Mesodermal cell (in vitro differentiated cells): Measurements from ENCODE around the gene MYO15B.
A peak's percentile ranks its signal among the peaks of the same experiment; 100 is the strongest.

Source experiments
- H3K27ac ChIP-seq: 2 replicates; pipeline ENCODE4 v1.7.0; 2013; ENCODE audit warnings: mild to moderate bottlenecking, low read depth, low read length, moderate library complexity; ENCODE audit not compliant: severe bottlenecking
- H3K36me3 ChIP-seq: 2 replicates; pipeline ENCODE4 v1.7.1; 2013; ENCODE audit warnings: mild to moderate bottlenecking, low read length, moderate library complexity; ENCODE audit not compliant: control insufficient read depth, insufficient read depth
- H3K4me1 ChIP-seq: one replicate; pipeline ENCODE4 v1.7.1; 2013; ENCODE audit warnings: mild to moderate bottlenecking, low read length; ENCODE audit not compliant: insufficient read depth, control insufficient read depth, poor library complexity, severe bottlenecking
- H3K4me3 ChIP-seq: 2 replicates; pipeline ENCODE4 v1.7.0; 2013; ENCODE audit warnings: low read length, control low read depth, mild to moderate bottlenecking; ENCODE audit not compliant: insufficient read depth, poor library complexity, severe bottlenecking; ENCODE audit errors: extremely low read depth
- H3K9me3 ChIP-seq: 2 replicates; pipeline ENCODE4 v1.7.1; 2013; ENCODE audit warnings: mild to moderate bottlenecking, low read length, moderate library complexity; ENCODE audit not compliant: control insufficient read depth
- WGBS, 2 experiments: methylation state at CpG; one replicate each; pipeline ENCODE4 v1.1.5; 2013; ENCODE audit warnings: missing lambda C conversion rate in 2 of 2; ENCODE audit not compliant: insufficient coverage in 2 of 2; 5-methylcytosine and 5-hydroxymethylcytosine counted together

Gene MYO15B

GRCh38 chr17:75570772-75571171 lies 16.8 kb upstream of the MYO15B start:
- H3K36me3 ChIP-seq: peaks cover 7% of the 10 kb centered on the region
- H3K9me3 ChIP-seq: no peaks in the 10 kb centered on the region
- WGBS, 2 experiments: 91 to 94% methylated on average over 9 to 11 of the region's 11 CpGs
- H3K27ac ChIP-seq: peak overlapping the region; percentile 70
- H3K4me3 ChIP-seq: no peak overlapping the region
- H3K4me1 ChIP-seq: peaks cover 13% of the 10 kb centered on the region

DNA sequence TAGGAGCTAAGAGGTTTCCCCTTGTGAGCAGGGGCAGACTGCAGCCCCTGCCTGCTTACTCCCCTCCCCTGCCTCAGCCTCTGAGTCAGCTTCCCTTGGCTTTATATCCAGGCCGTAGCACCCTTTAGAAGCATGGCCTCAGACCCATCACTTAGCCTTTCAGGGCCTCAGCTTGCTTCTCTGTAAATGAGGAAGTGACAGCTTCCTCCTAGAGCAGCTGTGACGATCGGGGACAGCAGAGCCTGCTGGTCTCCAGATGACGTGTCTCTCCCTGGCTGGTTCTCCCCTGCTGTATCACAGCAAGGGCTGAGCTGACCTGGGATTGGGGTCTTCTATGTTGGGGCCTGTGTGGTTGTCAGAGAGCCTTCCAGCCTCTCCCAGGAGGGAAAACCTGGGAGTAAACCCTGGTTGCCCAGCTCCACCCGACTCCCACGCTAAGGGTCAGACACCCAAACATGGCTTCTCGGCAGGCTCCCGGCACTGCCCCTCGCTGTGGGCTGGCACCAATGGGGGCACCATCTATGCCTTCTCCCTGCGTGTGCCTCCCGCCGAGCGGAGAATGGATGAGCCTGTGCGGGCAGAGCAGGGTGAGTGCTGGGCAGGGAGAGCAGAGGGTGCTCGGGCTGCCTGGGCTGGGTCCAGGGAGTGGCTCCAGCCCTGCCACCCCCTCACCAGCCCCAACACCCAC lies 16.3 kb upstream of the MYO15B start:
- H3K36me3 ChIP-seq: peaks cover 5% of the 10 kb centered on the region
- peaks cover 13% of the 10 kb centered on the region for H3K4me1 ChIP-seq
- H3K9me3 ChIP-seq: no peaks in the 10 kb centered on the region
- H3K27ac ChIP-seq: peak overlapping the region; percentile 70
- WGBS, 2 experiments: 84 to 93% methylated on average over 9 to 13 of the region's 15 CpGs
- H3K4me3 ChIP-seq: no peak overlapping the region

DNA sequence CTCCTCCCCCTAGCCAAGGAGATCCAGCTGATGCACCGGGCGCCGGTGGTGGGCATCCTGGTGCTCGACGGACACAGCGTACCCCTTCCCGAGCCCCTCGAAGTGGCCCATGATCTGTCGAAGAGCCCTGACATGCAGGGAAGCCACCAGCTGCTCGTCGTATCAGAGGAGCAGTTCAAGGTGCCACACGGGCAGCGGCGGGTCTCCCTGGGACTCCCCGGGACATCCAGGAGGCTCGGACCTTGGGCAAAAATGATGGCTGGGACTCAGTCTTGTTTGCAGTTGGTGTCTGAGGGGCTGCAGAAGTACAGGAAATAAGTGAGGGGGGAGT lies 15.8 kb upstream of the MYO15B start:
- Histone ChIP-seq H3K4me1 (peaks cover 13% of the 10 kb centered on the region), H3K4me3 (no peak overlapping the region), H3K36me3 (peaks cover 3% of the 10 kb centered on the region), H3K9me3 (no peaks in the 10 kb centered on the region), H3K27ac (no peak overlapping the region)
- WGBS, 2 experiments: 89 to 95% methylated on average over 13 to 15 of the region's 16 CpGs

DNA sequence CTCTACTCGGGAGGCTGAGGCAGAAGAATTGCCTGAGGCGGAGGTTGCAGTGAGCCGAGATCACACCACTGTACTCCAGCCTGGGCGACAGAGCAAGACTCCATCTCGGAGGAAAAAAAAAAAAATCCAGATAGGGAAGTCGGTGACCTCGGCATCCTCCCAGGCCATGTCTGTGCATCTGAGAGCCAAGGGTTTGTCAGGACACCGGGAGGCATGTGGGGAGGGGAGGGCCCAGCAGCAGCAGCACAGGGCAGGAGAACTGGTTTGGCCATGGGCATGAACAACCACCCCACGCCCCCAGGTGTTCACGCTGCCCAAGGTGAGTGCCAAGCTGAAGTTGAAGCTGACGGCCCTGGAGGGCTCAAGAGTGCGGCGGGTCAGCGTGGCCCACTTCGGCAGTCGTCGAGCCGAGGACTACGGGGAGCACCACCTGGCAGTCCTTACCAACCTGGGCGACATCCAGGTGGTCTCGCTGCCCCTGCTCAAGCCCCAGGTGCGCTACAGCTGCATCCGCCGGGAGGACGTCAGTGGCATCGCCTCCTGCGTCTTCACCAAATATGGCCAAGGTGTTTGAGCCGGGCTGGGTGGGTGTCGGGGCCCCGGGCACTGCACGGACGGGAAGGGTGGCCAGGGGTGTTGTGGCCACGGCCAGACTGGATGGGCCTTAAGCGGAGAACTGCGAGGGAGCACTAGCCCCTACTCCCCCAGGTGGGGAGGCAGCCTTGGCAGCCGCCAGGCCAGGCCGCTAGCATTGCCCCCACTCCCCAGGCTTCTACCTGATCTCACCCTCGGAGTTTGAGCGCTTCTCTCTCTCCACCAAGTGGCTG lies 14.7 kb upstream of the MYO15B start:
- no peak overlapping the region for H3K27ac ChIP-seq
- WGBS, 2 experiments: 96 to 97% methylated on average over 30 to 38 of the region's 39 CpGs
- H3K9me3 ChIP-seq: no peaks in the 10 kb centered on the region
- H3K4me1 ChIP-seq: peaks cover 13% of the 10 kb centered on the region
- H3K4me3 ChIP-seq: no peak overlapping the region
- H3K36me3 ChIP-seq: peaks cover 3% of the 10 kb centered on the region

GRCh38 chr17:75573540-75573957 lies 14.1 kb upstream of the MYO15B start:
- H3K4me3 ChIP-seq: no peak overlapping the region
- peaks cover 13% of the 10 kb centered on the region for H3K4me1 ChIP-seq
- peaks cover 3% of the 10 kb centered on the region for H3K36me3 ChIP-seq
- no peak overlapping the region for H3K27ac ChIP-seq
- no peaks in the 10 kb centered on the region for H3K9me3 ChIP-seq
- 87 to 88% methylated on average over 11 to 16 of the region's 16 CpGs for WGBS, 2 experiments

- H3K27ac ChIP-seq: no peak overlapping the region
- whole genome bisulfite sequencing, 2 experiments: 94% methylated on average over 5 to 6 of the region's 13 CpGs
These were observed 13.6 kb upstream of the MYO15B start for GRCh38 chr17:75573994-75574393.

DNA sequence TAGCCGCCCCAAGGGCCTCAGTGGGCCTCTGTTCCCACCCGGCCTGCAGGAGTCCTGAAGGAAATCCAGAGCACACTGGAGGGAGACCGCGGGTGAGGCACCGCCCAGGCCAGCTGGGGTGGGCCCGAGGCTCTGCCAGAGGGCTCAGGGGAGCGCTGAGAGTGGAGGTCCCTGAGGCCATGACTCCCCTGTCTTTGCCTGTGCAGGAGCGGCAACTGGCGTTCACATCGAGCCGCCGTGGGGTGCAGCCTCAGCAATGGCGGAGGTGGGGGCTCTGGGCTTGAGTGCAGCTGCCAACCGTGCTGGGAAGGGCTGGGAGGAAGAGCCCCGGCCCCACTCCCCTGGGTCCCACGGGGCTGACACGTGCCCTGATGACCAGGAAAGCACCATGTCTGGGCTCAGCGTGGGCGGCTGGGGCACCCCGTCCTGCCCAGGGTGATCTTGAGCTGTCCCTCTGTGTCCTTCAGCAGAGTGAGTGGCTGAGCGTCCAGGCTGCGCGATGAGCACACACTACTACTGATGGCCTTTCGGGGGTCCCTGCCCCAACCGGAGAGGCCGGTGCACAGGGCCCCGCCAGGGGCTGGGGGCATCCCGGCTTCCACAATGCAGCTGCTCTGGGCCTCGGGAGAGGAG lies 13.1 kb upstream of the MYO15B start:
- H3K9me3 ChIP-seq: no peaks in the 10 kb centered on the region
- peaks cover 13% of the 10 kb centered on the region for H3K4me1 ChIP-seq
- H3K27ac ChIP-seq: no peak overlapping the region
- WGBS, 2 experiments: 94% methylated on average over 27 of the region's 29 CpGs
- H3K4me3 ChIP-seq: no peak overlapping the region
- H3K36me3 ChIP-seq: peaks cover 3% of the 10 kb centered on the region

More at GRCh38 chr17:75573994-75574393, 13.6 kb upstream of the MYO15B start:
- Histone ChIP-seq H3K4me3 (no peak overlapping the region), H3K36me3 (peaks cover 3% of the 10 kb centered on the region), H3K9me3 (no peaks in the 10 kb centered on the region), H3K4me1 (peaks cover 13% of the 10 kb centered on the region)

DNA sequence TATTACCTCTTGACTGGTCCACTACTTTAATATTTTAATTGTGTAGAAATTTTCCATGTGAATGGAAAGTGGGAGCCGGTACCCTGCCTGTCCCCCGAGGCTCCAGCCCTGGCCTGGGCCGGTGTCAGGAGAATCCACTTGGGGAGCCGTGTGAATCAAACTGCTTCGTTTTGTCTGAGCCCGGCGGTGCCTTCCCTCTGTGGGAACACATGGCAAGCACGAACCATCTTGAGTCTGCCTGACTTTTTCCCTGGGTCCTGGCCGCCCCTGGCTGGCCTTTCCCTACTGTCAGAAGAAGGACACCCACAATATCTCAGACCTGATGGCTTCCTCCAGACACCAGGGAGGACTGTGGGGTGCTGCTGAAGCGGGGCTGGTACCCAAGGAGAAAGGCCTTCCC lies 12.4 kb upstream of the MYO15B start:
- WGBS, 2 experiments: 91 to 100% methylated on average over 5 to 10 of the region's 10 CpGs
- H3K4me1 ChIP-seq: peaks cover 13% of the 10 kb centered on the region
- H3K36me3 ChIP-seq: peaks cover 3% of the 10 kb centered on the region
- H3K4me3 ChIP-seq: no peak overlapping the region
- H3K9me3 ChIP-seq: no peaks in the 10 kb centered on the region
- H3K27ac ChIP-seq: no peak overlapping the region

DNA sequence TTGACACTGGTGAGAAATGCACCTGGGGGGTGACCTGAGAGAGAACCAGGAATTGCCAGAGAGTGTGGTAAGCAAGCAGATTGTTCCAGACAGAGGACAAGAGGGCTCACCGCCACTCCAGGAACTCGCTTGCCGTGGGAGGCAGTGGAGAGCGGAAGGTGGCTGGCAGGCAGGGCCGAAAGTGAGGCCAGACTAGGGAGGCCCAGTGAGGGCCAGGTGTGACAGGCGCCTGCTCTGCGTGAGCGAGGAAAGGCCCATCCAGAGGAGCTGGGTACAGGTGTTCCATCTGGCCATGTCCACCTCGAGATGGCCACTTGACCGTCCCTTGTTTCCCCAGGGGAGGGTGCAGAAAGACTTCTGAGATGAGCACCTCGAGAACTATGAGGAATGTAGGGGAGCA lies 11.9 kb upstream of the MYO15B start:
- peaks cover 8% of the 10 kb centered on the region for H3K4me1 ChIP-seq
- 77 to 81% methylated on average over 11 of the region's 11 CpGs for WGBS, 2 experiments
- no peak overlapping the region for H3K27ac ChIP-seq

DNA sequence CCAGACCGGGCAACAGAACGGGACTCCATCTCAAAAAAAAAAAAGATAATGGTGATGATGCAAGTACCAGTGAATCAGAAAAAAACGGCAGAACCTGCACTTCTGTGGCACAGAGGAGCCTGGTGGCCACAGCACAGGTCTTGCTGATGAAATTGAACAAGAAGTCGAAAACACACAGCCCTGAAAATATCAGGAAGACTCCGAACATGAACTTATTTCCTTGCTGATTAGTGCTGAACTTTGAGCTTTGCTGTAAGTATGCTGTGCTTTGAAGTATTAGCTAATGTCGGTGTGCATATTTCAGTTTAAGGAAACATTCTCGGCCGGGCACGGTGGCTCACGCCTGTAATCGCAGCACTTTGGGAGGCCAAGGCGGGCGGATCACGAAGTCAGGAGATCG lies 10.9 kb upstream of the MYO15B start:
- Histone ChIP-seq H3K4me1 (no peaks in the 10 kb centered on the region), H3K9me3 (no peaks in the 10 kb centered on the region), H3K4me3 (no peak overlapping the region), H3K36me3 (peaks cover 3% of the 10 kb centered on the region), H3K27ac (no peak overlapping the region)
- 88 to 97% methylated on average over 7 to 10 of the region's 15 CpGs for WGBS, 2 experiments

More for the DNA sequence above, 11.9 kb upstream of the MYO15B start:
- Histone ChIP-seq H3K9me3 (no peaks in the 10 kb centered on the region), H3K4me3 (no peak overlapping the region), H3K36me3 (peaks cover 3% of the 10 kb centered on the region)
